WI38 (cell line): Measurements from ENCODE around the gene ASIC4.

Experiments used
- H3K4me3 ChIP-seq: 2 replicates; pipeline ENCODE4 v1.5.1; 2011; ENCODE audit warnings: low read depth, mild to moderate bottlenecking, control low read depth, low read length
- CTCF ChIP-seq: IDR thresholded peaks from 2 replicates; pipeline ENCODE4 v1.5.1; 2012; ENCODE audit warnings: low read depth, mild to moderate bottlenecking, control low read depth, low read length

ASIC4 gene

GRCh38 chr2:219514196-219514761 lies at the start of gene ASIC4:
ASIC4 (plus strand) TSS chr2:219514482; CDS start chr2:219514725, 243 bp downstream.
- no peak for TF ChIP-seq CTCF
- no peak within 1 kb of the TSS for H3K4me3 ChIP-seq

- no peak for TF ChIP-seq CTCF
- H3K4me3 ChIP-seq = no peak overlapping the region
These were observed 48.4 kb upstream of the ASIC4 start for GRCh38 chr2:219465659-219466561.

- H3K4me3 ChIP-seq = no peak overlapping the region
- TF ChIP-seq CTCF = no peak
These were observed 47.2 kb upstream of the ASIC4 start for GRCh38 chr2:219466816-219467735.

- H3K4me3 ChIP-seq = no peak overlapping the region
- TF ChIP-seq CTCF = no peak
These were observed 46.6 kb upstream of the ASIC4 start for GRCh38 chr2:219467736-219468075.

GRCh38 chr2:219468410-219469185 lies 45.7 kb upstream of the ASIC4 start:
- no peak overlapping the region for H3K4me3 ChIP-seq
- no peak for TF ChIP-seq CTCF

GRCh38 chr2:219469186-219469724 lies 45.0 kb upstream of the ASIC4 start:
- TF ChIP-seq CTCF = no peak
- no peak overlapping the region for H3K4me3 ChIP-seq
